Heart right ventricle (tissue), 16 donors: Measurements from ENCODE around the gene UBXN1. TPM values are rescaled to one million over a fixed set of nuclear protein-coding genes. Genes with fewer than 3 reads are reported as not detected.
A peak's percentile ranks its signal among the peaks of the same experiment; 100 is the strongest.

ENCODE experiments used
- ATAC-seq, 8 donors: fragments of 200-7000 bp; cut with Tn5 transposase; one replicate each; pipeline ENCODE4 v1.9.1; 2020; ENCODE audit warnings: mild to moderate bottlenecking in 8 of 8, moderate library complexity in 8 of 8, moderate number of reproducible peaks in 1 of 8
- DNase-seq, 2 donors: peaks; one replicate each; pipeline ENCODE4 v3.0.0-alpha.2; 2020
- H3K27ac ChIP-seq, 10 donors: fragments of 200-600 bp; sonication (generic) in 2 of 10; one replicate each; pipeline versions ENCODE4 v1.5.0 to v1.8.0; 2020 to 2022; ENCODE audit warnings: mild to moderate bottlenecking in 3 of 10
- H3K27me3 ChIP-seq, 7 donors: fragments of 200-600 bp; one replicate each; pipeline ENCODE4 v1.8.0; 2021 to 2022; ENCODE audit warnings: mild to moderate bottlenecking in 2 of 7
- H3K36me3 ChIP-seq, 9 donors: fragments of 200-600 bp; sonication (generic) in 1 of 9; one replicate each; pipeline versions ENCODE4 v1.5.0 to v1.8.0; 2020 to 2022; ENCODE audit warnings: mild to moderate bottlenecking in 2 of 9
- H3K4me1 ChIP-seq, 9 donors: fragments of 200-600 bp; sonication (generic) in 1 of 9; one replicate each; pipeline versions ENCODE4 v1.5.0 to v1.8.0; 2020 to 2022; ENCODE audit warnings: mild to moderate bottlenecking in 4 of 9
- H3K4me3 ChIP-seq, 10 donors: fragments of 200-600 bp; sonication (generic) in 2 of 10; one replicate each; pipeline versions ENCODE4 v1.5.0 to v1.8.0; 2020 to 2022; ENCODE audit warnings: mild to moderate bottlenecking in 7 of 10, moderate library complexity in 2 of 10
- H3K9me3 ChIP-seq, 11 donors: fragments of 200-600 bp in 10 of 11; sonication (generic) in 2 of 11; one replicate each; pipeline versions ENCODE4 v1.5.0 to v1.8.0; 2013 to 2022; ENCODE audit warnings: mild to moderate bottlenecking in 2 of 11, control low read depth in 1 of 11, moderate library complexity in 1 of 11
- CTCF ChIP-seq, 9 donors: fragments of 200-600 bp; sonication (generic) in 2 of 9; IDR thresholded peaks; one replicate each; pipeline versions ENCODE4 v1.5.0 to v1.8.0; 2021 to 2022; ENCODE audit warnings: antibody characterized with exemption in 9 of 9, mild to moderate bottlenecking in 5 of 9, moderate library complexity in 1 of 9
- WGBS, 2 donors: extraction: QIAGEN DNeasy Blood & Tissue Kit; methylation state at CpG; one replicate each; pipeline ENCODE4 v1.1.7; 2013; ENCODE audit warnings: inconsistent platforms in 1 of 2; 5-methylcytosine and 5-hydroxymethylcytosine counted together
- intact Hi-C, 10 donors: fragments of 100-400 bp; cut with DNase I; formaldehyde crosslinking; loops; one replicate each; pipeline versions ENCODE4 v1.11.1 to v1.14.2; 2022
- polyA plus RNA-seq, 2 donors: library from polyadenylated mRNA; stranded (reverse); fragments of 200-250 nt; gene quantifications; one replicate each; pipeline ENCODE4 v1.2.3, GENCODE V29; 2013
- total RNA-seq, 10 donors: library from RNA; stranded (reverse); fragmentation: NEBNext Ultra II Directional in 3 of 10; extraction: Animal tissue kit (Norgen Biotek cat#: 25700) in 3 of 10; gene quantifications; one replicate each; pipeline versions ENCODE4 v1.2.1 to v1.2.4, GENCODE V29; 2021 to 2023
- donor health status: Arrhythmogenic right ventricular cardiomyopathy.
- donor health status: ischemic (EF 13 %, LVEDD 7.1; RV severe dilation, severe dysfunction).
- donor health status: healthy with polysubstance abuse.
- donor health status: DM: no; HTN: yes; CAD: no.
- donor health status: DM: no; HTN: no; CAD: no.
- donor health status: ischemic (EF 25% LVEDD 6.9; RV normal size, moderate dysfunction).
- donor health status: ischemic (EF 25% LVEDD 5.7; RV mildly dilated, moderate dysfunction).
- donor health status: healthy.
- donor health status: DM: yes; HTN: yes; CAD: no.
- donor health status: Ischemic cardiomyopathy.
- donor health status: ischemic (EF 35%, LVEDD 5.7; RV mildly dilated, moderate dysfunction).
- donor health status: nonischemic (EF 11% LVEDD 7.7; RV severe dilation, severe dysfunction).
- donor health status: DM: yes; HTN: yes; CAD: no.
- donor health status: PGD.
- donor health status: ischemic (EF 29% LVEDD 5.4; RV normal size, mild dysfunction).
- donor health status: nonischemic (EF 23%, LVEDD 6.1; RV moderate dilation, normal function).

UBXN1 gene
- total and polyA plus RNA-seq, 12 donors = 57.8 to 175 (median 82.4) TPM

GRCh38 chr11:62716206-62716605 lies 37.3 kb upstream of the UBXN1 start:
- Histone ChIP-seq H3K4me3 (no peak overlapping the region), H3K36me3 (peaks cover 4 to 100% (median 67%) of the 10 kb centered on the region in 9 donors), H3K27me3 (no peaks in the 10 kb centered on the region), H3K4me1 (peaks cover 0 to 37% (median 17%) of the 10 kb centered on the region in 9 donors), H3K9me3 (no peaks in the 10 kb centered on the region), H3K27ac (no peak overlapping the region)
- DNase-seq = no peak
- WGBS, 2 donors = 90 to 93% methylated on average over 5 of the region's 5 CpGs
- ATAC-seq = no peak
- intact Hi-C loops = no loop called here
- no peak for TF ChIP-seq CTCF (IDR thresholded peaks at IDR 0.05)

- Histone ChIP-seq H3K36me3 (peaks cover 4 to 100% (median 59%) of the 10 kb centered on the region in 9 donors), H3K4me1 (peaks cover 0 to 38% (median 18%) of the 10 kb centered on the region in 9 donors), H3K27ac (no peak overlapping the region), H3K9me3 (no peaks in the 10 kb centered on the region), H3K4me3 (no peak overlapping the region), H3K27me3 (no peaks in the 10 kb centered on the region)
- ATAC-seq (no peak), DNase-seq (no peak)
- TF ChIP-seq CTCF (IDR thresholded peaks at IDR 0.05) = no peak
- intact Hi-C loops = no loop called here
- WGBS, 2 donors = 90 to 91% methylated on average over 24 of the region's 24 CpGs
Measured at GRCh38 chr11:62715150-62716130, 36.6 kb upstream of the UBXN1 start.

- DNase-seq (no peak), ATAC-seq (peak in 2 of 8 donors; percentile 27 to 30)
- Histone ChIP-seq H3K9me3 (no peaks in the 10 kb centered on the region), H3K4me1 (peaks cover 13 to 54% (median 32%) of the 10 kb centered on the region in 9 donors), H3K36me3 (peaks cover 0 to 83% (median 40%) of the 10 kb centered on the region in 9 donors), H3K27ac (peak overlapping the region in 9 of 10 donors; percentile 19 to 78 (median 64)), H3K4me3 (no peak overlapping the region), H3K27me3 (no peaks in the 10 kb centered on the region)
- 55 to 65% methylated on average over 2 of the region's 2 CpGs for WGBS, 2 donors
- intact Hi-C loops = no loop called here
- no peak for TF ChIP-seq CTCF (IDR thresholded peaks at IDR 0.05)
Measured at GRCh38 chr11:62713343-62713742, 34.5 kb upstream of the UBXN1 start.

- ATAC-seq (no peak), DNase-seq (no peak)
- intact Hi-C loops = no loop called here
- 69 to 81% methylated on average over 3 of the region's 3 CpGs for WGBS, 2 donors
- peaks cover 15 to 57% (median 33%) of the 10 kb centered on the region in 9 donors for H3K4me1 ChIP-seq
- H3K27me3 ChIP-seq = no peaks in the 10 kb centered on the region
- no peaks in the 10 kb centered on the region for H3K9me3 ChIP-seq
- no peak for TF ChIP-seq CTCF (IDR thresholded peaks at IDR 0.05)
- H3K27ac ChIP-seq = peak overlapping the region in 9 of 10 donors; percentile 19 to 78 (median 64)
- H3K36me3 ChIP-seq = peaks cover 0 to 79% (median 35%) of the 10 kb centered on the region in 9 donors
- no peak overlapping the region for H3K4me3 ChIP-seq
Measured at GRCh38 chr11:62712861-62713260, 34.0 kb upstream of the UBXN1 start.
